Gastroesophageal sphincter (tissue), 4 donors: ENCODE data around the gene UBXN4. TPM values are rescaled to one million over a fixed set of nuclear protein-coding genes. Genes with fewer than 3 reads are reported as not detected.

ENCODE experiments used
- ATAC-seq: fragments of 150-250 bp; one replicate; pipeline ENCODE4 v1.9.1; 2016; ENCODE audit warnings: mild to moderate bottlenecking, moderate library complexity
- H3K27ac ChIP-seq, 4 donors: fragments of 200-600 bp; sonication (generic) in 3 of 4; 1 replicate in 3 of 4; 2 replicates in 1 of 4; pipeline ENCODE4 v1.5.1; 2016 to 2019
- H3K27me3 ChIP-seq: fragments of 200-600 bp; sonication (generic); one replicate; pipeline ENCODE4 v1.5.1; 2019
- H3K36me3 ChIP-seq, 2 donors: fragments of 200-600 bp; sonication (generic); one replicate each; pipeline ENCODE4 v1.5.1; 2019; ENCODE audit warnings: control low read depth in 1 of 2
- H3K4me1 ChIP-seq, 3 donors: fragments of 200-600 bp; sonication (generic); 1 replicate in 2 of 3; 2 replicates in 1 of 3; pipeline ENCODE4 v1.5.1; 2016 to 2019; ENCODE audit warnings: control low read depth in 2 of 3
- H3K4me3 ChIP-seq, 2 donors: fragments of 200-600 bp; sonication (generic); one replicate each; pipeline ENCODE4 v1.5.1; 2019; ENCODE audit warnings: mild to moderate bottlenecking in 1 of 2, moderate library complexity in 1 of 2
- H3K9me3 ChIP-seq, 3 donors: fragments of 200-600 bp; sonication (generic); one replicate each; pipeline ENCODE4 v1.5.1; 2017 to 2019; ENCODE audit warnings: control low read depth in 2 of 3
- CTCF ChIP-seq, 4 experiments: fragments of 200-600 bp in 2 of 4; fragments of 450-650 bp in 2 of 4; sonication (generic) in 1 of 4; IDR thresholded peaks; one replicate each; pipeline ENCODE4 v1.5.1; 2017 to 2019; ENCODE audit warnings: antibody characterized with exemption in 4 of 4, mild to moderate bottlenecking in 2 of 4, moderate library complexity in 2 of 4
- EP300 ChIP-seq: sonication (generic); formaldehyde crosslinking; IDR thresholded peaks from one replicate; pipeline ENCODE4 v1.6.1; 2017; ENCODE audit warnings: antibody characterized with exemption, mild to moderate bottlenecking
- POLR2A ChIP-seq, 2 donors: fragments of 450-650 bp; IDR thresholded peaks; one replicate each; pipeline ENCODE4 v1.6.1; 2017; ENCODE audit warnings: antibody characterized with exemption in 2 of 2, mild to moderate bottlenecking in 2 of 2, moderate library complexity in 1 of 2
- POLR2AphosphoS5 ChIP-seq: sonication (generic); formaldehyde crosslinking; IDR thresholded peaks from one replicate; pipeline ENCODE4 v1.6.1; 2017; ENCODE audit warnings: antibody characterized with exemption
- WGBS, 2 donors: methylation state at CpG; one replicate each; pipeline ENCODE4 v1.1.5; 2018; ENCODE audit warnings: low coverage in 1 of 2; 5-methylcytosine and 5-hydroxymethylcytosine counted together
- total RNA-seq, 4 donors: library from RNA; depleted of rRNA; stranded (reverse); fragments of >200 nt; gene quantifications; one replicate each; pipeline ENCODE4 v1.1.0, GENCODE V29; 2016

Gene UBXN4
- total RNA-seq, 4 donors from 2014 or later, result 41.0 to 75.6 (median 59.9) TPM

GRCh38 chr2:135755573-135755972, 13.9 kb downstream of the UBXN4 start:
- Histone ChIP-seq H3K9me3 (peaks cover 0 to 21% (median 0%) of the 10 kb centered on the region in 3 donors), H3K27ac (no peak overlapping the region), H3K4me3 (no peak overlapping the region), H3K4me1 (no peaks in the 10 kb centered on the region), H3K27me3 (no peaks in the 10 kb centered on the region), H3K36me3 (peaks cover 24 to 95% of the 10 kb centered on the region in 2 donors)
- ATAC-seq, result no peak
- no peak for TF ChIP-seq EP300
- no peak for TF ChIP-seq POLR2A (IDR thresholded peaks at IDR 0.05)
- no peak for TF ChIP-seq CTCF (IDR thresholded peaks at IDR 0.05)
- no peak for TF ChIP-seq POLR2AphosphoS5
- WGBS, 2 donors, result 90 to 100% methylated on average over 2 of the region's 2 CpGs

GRCh38 chr2:135756692-135757091, 15.0 kb downstream of the UBXN4 start:
- Histone ChIP-seq H3K36me3 (peaks cover 24 to 98% of the 10 kb centered on the region in 2 donors), H3K4me3 (no peak overlapping the region), H3K4me1 (no peaks in the 10 kb centered on the region), H3K27me3 (no peaks in the 10 kb centered on the region), H3K9me3 (peaks cover 0 to 21% (median 0%) of the 10 kb centered on the region in 3 donors), H3K27ac (no peak overlapping the region)
- ATAC-seq, result no peak
- TF ChIP-seq CTCF (IDR thresholded peaks at IDR 0.05) (no peak), POLR2AphosphoS5 (no peak), POLR2A (IDR thresholded peaks at IDR 0.05) (no peak), EP300 (no peak)
- 91 to 100% methylated on average over 1 of the region's 1 CpG for WGBS, 2 donors

DNA sequence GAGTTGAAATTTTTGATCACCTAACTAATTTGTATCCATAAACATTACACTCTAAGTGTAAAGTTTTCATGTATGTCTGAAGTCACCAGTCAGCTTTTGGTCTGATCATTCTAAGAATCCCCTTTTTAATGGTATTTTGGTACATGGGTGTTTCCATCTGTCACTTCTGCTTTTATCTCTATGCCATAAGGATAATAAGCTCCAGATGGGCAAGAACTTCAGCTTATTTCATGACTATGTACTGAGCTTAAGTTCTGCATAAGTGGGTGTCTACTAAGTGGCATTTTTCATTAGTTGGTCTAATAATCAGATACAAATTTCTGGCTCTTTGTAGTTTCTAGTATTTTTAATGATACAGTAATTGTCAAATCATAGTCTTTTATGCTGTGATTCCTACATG, 20.4 kb downstream of the UBXN4 start:
- Histone ChIP-seq H3K9me3 (peaks cover 0 to 13% (median 0%) of the 10 kb centered on the region in 3 donors), H3K27me3 (no peaks in the 10 kb centered on the region), H3K4me1 (no peaks in the 10 kb centered on the region), H3K36me3 (peaks cover 7 to 98% of the 10 kb centered on the region in 2 donors), H3K27ac (no peak overlapping the region), H3K4me3 (no peak overlapping the region)
- no peak for ATAC-seq
- TF ChIP-seq POLR2A (IDR thresholded peaks at IDR 0.05), result no peak
- TF ChIP-seq POLR2AphosphoS5, result no peak
- TF ChIP-seq EP300, result no peak
- no peak for TF ChIP-seq CTCF (IDR thresholded peaks at IDR 0.05)

- no peak for ATAC-seq
- Histone ChIP-seq H3K27ac (no peak overlapping the region), H3K4me3 (no peak overlapping the region), H3K27me3 (no peaks in the 10 kb centered on the region), H3K9me3 (peaks cover 0 to 8% (median 0%) of the 10 kb centered on the region in 3 donors), H3K4me1 (no peaks in the 10 kb centered on the region), H3K36me3 (peaks cover 2 to 98% of the 10 kb centered on the region in 2 donors)
- WGBS, 2 donors, result 67% methylated on average over 1 of the region's 1 CpG; no CpG with 5 or more reads in 1 of the 2 donors
- TF ChIP-seq POLR2AphosphoS5, result no peak
- TF ChIP-seq CTCF (IDR thresholded peaks at IDR 0.05), result no peak
- no peak for TF ChIP-seq POLR2A (IDR thresholded peaks at IDR 0.05)
- no peak for TF ChIP-seq EP300
Measured at GRCh38 chr2:135762530-135762929, 20.9 kb downstream of the UBXN4 start.

DNA sequence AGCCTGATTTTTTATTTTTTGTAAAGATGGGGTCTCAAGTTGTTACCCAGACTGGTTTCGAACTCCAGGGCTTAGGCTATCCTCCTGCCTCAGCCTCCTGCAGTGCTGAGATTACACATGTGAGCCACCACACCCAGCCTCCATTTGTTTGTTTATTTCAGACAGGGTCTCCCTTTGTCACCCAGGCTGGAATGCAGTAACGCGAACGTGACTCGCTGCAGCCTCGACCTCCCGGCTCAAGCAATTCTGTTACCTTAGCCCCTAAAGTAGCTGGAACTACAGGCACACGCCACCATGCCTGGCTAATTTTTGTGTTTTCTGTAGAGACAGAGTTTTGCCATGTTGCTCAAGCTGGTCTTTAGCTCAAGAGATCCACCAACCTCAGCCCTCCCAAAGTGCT, 27.2 kb downstream of the UBXN4 start:
- H3K27me3 ChIP-seq, result no peaks in the 10 kb centered on the region
- peaks cover 0 to 99% of the 10 kb centered on the region in 2 donors for H3K36me3 ChIP-seq
- H3K27ac ChIP-seq, result no peak overlapping the region
- ATAC-seq, result no peak
- H3K9me3 ChIP-seq, result no peaks in the 10 kb centered on the region
- no peak overlapping the region for H3K4me3 ChIP-seq
- TF ChIP-seq POLR2A (IDR thresholded peaks at IDR 0.05) (no peak), POLR2AphosphoS5 (no peak), EP300 (no peak), CTCF (IDR thresholded peaks at IDR 0.05) (no peak)
- H3K4me1 ChIP-seq, result no peaks in the 10 kb centered on the region
- WGBS, 2 donors, result 93% methylated on average over 8 of the region's 8 CpGs; no CpG with 5 or more reads in 1 of the 2 donors
